ENCODE data around the gene CDH12.

DNA sequence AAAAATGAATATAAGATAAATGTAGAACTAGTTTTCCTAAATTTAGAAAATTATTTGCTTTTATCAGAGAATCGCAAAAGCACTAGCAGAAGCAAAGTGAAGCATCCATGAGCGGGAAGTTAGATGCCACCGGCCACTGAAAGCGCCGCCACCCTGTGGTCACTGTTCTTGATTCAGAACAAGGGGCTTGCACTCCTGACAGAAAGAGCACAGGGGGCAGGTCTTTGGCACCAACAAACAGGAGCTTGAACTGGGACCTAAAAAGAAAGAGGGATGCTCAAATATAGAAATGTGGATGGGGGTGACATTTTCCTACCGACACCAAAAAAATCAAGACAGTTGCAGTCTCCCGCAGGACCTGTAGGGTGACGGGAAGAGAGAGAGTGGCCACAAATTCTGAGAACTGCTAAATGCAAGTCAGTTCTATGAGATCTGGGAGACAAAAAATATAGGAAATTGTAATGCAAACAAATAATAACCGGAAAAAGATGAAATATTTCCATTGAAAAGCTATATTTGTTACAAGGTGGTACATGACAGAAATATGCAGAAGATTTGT, 144.3 kb downstream of the CDH12 start:
- TF ChIP-seq POLR2A (IDR thresholded peaks at IDR 0.05; ENCODE audit: low read length) (no peak), GATA1 (IDR thresholded peaks at IDR 0.05; ENCODE audit: low read depth, low read length) (no peak)

Measured in erythroblast (primary cell).